ENCODE data around the gene MAP3K14.

DNA sequence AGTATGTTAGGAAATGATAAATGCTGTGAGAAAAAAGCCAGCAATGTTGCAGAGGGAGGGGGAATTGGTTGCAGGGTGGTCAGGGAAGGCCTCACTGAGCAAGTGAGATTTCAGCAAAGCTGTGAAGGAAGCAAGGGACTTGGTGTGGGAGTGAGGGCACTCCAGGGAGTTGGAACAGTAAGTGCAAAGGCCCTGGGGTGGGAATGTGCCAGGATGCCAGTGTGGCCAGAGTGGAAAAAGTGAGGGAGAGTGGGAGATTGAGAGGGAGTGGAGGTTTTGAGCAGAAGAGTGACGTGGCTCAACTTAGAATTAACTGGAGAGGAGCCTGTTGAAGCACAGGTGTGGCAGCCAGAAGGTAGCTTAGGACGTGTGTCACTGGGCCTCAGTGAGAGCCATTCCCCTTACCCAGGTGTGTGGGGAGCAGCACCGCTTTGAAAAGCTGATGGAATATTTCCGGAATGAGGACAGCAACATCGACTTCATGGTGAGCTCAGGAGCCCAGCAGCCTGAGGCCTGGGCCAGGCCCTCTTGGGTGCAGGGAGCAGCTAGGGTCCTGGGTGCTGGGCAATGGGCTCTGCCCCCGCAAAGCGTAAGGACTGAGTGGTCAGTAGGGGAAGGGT, 78.6 kb downstream of the MAP3K14 start:
- TF ChIP-seq, protein P1, sequence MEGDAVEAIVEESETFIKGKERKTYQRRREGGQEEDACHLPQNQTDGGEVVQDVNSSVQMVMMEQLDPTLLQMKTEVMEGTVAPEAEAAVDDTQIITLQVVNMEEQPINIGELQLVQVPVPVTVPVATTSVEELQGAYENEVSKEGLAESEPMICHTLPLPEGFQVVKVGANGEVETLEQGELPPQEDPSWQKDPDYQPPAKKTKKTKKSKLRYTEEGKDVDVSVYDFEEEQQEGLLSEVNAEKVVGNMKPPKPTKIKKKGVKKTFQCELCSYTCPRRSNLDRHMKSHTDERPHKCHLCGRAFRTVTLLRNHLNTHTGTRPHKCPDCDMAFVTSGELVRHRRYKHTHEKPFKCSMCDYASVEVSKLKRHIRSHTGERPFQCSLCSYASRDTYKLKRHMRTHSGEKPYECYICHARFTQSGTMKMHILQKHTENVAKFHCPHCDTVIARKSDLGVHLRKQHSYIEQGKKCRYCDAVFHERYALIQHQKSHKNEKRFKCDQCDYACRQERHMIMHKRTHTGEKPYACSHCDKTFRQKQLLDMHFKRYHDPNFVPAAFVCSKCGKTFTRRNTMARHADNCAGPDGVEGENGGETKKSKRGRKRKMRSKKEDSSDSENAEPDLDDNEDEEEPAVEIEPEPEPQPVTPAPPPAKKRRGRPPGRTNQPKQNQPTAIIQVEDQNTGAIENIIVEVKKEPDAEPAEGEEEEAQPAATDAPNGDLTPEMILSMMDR (IDR thresholded peaks at IDR 0.05; ENCODE audit: low read depth, low read length), result no peak
- TF ChIP-seq EZH2phosphoT487 (IDR thresholded peaks at IDR 0.05; ENCODE audit: low read depth), result no peak
